AG04450 (cell line): Measurements from ENCODE around the gene HBA1. TPM values are rescaled to one million over a fixed set of nuclear protein-coding genes. Genes with fewer than 3 reads are reported as not detected.
"Not testable (repeated sequence)": the region's sequence is repeated elsewhere in the genome, so short reads cannot be mapped to it uniquely, and the experiment has no call there.

Experiments
- CTCF ChIA-PET: fragments of 300-600, 350-600 bp; formaldehyde crosslinking; extraction: SDS; loops from one replicate; lab custom pipeline; 2022; ENCODE audit warnings: antibody characterized with exemption, inconsistent platforms; lab: Charles Lee
- POLR2A ChIA-PET: fragments of 350-600 bp; formaldehyde crosslinking; extraction: SDS; loops from one replicate; lab custom pipeline; 2021; ENCODE audit warnings: antibody characterized with exemption, inconsistent platforms; lab: Yijun Ruan, JAX
- DNase-seq: peaks from one replicate; pipeline ENCODE4 v3.0.0-alpha.2; 2011; ENCODE audit warnings: low read depth, low spot score
- H3K27ac ChIP-seq: one replicate; pipeline ENCODE4 v1.5.1; 2012; ENCODE audit warnings: low read depth, low read length, control low read depth
- H3K27me3 ChIP-seq: one replicate; pipeline ENCODE4 v1.6.0; 2012; ENCODE audit warnings: low read length; ENCODE audit not compliant: control insufficient read depth, insufficient read depth
- H3K4me3 ChIP-seq: 2 replicates; pipeline ENCODE4 v1.5.1; 2011; ENCODE audit warnings: mild to moderate bottlenecking, low read depth, low read length, control low read depth
- H3K9me3 ChIP-seq: 2 replicates; pipeline ENCODE4 v1.5.1; 2012; ENCODE audit warnings: low read length; ENCODE audit not compliant: control insufficient read depth, insufficient read depth
- polyA plus RNA-seq: library from polyadenylated mRNA; depleted of rRNA; stranded (reverse); fragments of >200 nt; gene quantifications from 2 replicates; pipeline ENCODE4 v1.2.3, GENCODE V29; 2011
- TF ChIP-seq, protein P1 (sequence below): IDR thresholded peaks from 2 replicates; pipeline ENCODE4 v1.5.1; 2011; ENCODE audit warnings: low read depth, low read length, control low read depth, inconsistent platforms

HBA1 gene
- polyA plus RNA-seq, 1 experiment, result not detected

DNA sequence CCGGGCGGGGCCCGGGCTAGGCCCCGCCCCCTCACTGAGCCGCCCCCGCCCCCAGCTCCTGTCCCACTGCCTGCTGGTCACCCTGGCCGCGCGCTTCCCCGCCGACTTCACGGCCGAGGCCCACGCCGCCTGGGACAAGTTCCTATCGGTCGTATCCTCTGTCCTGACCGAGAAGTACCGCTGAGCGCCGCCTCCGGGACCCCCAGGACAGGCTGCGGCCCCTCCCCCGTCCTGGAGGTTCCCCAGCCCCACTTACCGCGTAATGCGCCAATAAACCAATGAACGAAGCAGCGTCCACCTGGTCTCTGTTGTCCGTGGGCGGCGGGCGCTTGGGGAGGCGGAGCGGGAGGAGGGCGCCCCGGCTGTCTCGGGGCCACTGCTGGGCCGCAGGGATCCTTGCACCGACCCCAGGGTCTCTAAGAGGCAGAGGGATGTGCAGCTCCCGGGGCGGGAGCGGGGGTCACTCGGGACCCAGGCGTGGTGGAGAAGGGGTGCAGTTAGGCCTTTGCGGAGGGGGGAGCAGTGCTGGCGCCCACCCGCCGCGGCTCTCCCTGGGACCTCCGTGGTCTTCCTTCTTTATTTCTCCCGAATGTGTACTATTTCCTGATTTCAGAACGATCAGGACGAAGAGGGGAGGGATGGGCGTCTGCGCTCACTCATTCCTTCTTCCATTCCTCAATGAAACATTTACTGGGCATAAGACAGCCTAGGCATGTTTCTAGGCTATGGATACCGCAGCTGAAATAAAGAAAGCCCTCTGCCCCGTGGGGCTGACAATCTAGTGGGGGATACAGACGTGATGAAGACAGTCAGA, 22.1 kb upstream of the HBA1 start:
- H3K27ac ChIP-seq, result no peak overlapping the region
- peaks cover 3% of the 10 kb centered on the region for H3K27me3 ChIP-seq
- TF ChIP-seq, protein P1, sequence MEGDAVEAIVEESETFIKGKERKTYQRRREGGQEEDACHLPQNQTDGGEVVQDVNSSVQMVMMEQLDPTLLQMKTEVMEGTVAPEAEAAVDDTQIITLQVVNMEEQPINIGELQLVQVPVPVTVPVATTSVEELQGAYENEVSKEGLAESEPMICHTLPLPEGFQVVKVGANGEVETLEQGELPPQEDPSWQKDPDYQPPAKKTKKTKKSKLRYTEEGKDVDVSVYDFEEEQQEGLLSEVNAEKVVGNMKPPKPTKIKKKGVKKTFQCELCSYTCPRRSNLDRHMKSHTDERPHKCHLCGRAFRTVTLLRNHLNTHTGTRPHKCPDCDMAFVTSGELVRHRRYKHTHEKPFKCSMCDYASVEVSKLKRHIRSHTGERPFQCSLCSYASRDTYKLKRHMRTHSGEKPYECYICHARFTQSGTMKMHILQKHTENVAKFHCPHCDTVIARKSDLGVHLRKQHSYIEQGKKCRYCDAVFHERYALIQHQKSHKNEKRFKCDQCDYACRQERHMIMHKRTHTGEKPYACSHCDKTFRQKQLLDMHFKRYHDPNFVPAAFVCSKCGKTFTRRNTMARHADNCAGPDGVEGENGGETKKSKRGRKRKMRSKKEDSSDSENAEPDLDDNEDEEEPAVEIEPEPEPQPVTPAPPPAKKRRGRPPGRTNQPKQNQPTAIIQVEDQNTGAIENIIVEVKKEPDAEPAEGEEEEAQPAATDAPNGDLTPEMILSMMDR, result no peak
- CTCF ChIA-PET, result interaction anchor here (1.0 kb wide), 1 partner anchor 47 kb away, joined by 5 read pairs; no protein-coding TSS in a partner anchor
- peaks cover 4% of the 10 kb centered on the region; the same call in 1 of the 2 replicates for H3K9me3 ChIP-seq
- POLR2A ChIA-PET, result no interaction called here
- H3K4me3 ChIP-seq, result peak overlapping the region; percentile 60
- no peak for DNase-seq

GRCh38 chr16:155031-155398, 21.5 kb upstream of the HBA1 start:
- ChIA-PET POLR2A (no interaction called here), CTCF (interaction anchor here (1.0 kb wide), 1 partner anchor 48 kb away, joined by 5 read pairs; no protein-coding TSS in a partner anchor)
- H3K9me3 ChIP-seq, result peaks cover 4% of the 10 kb centered on the region; the same call in 1 of the 2 replicates
- H3K27me3 ChIP-seq, result peaks cover 3% of the 10 kb centered on the region
- no peak overlapping the region for H3K27ac ChIP-seq
- TF ChIP-seq, protein P1, result no peak
- no peak for DNase-seq
- peak overlapping the region; percentile 60 for H3K4me3 ChIP-seq

- Histone ChIP-seq H3K27ac (no peak overlapping the region), H3K4me3 (no peak overlapping the region), H3K27me3 (peaks cover 15% of the 10 kb centered on the region), H3K9me3 (peaks cover 4% of the 10 kb centered on the region; the same call in 1 of the 2 replicates)
- POLR2A ChIA-PET, result no interaction called here
- no peak for DNase-seq
- CTCF ChIA-PET, result no interaction called here
- TF ChIP-seq, protein P1, result no peak
Observed at GRCh38 chr16:159136-159849, 17.2 kb upstream of the HBA1 start.

GRCh38 chr16:160242-160641, 16.2 kb upstream of the HBA1 start:
- H3K4me3 ChIP-seq, CTCF ChIA-PET, DNase-seq, H3K9me3 ChIP-seq, POLR2A ChIA-PET, H3K27ac ChIP-seq: not testable (repeated sequence)
- peaks cover 18% of the 10 kb centered on the region for H3K27me3 ChIP-seq

DNA sequence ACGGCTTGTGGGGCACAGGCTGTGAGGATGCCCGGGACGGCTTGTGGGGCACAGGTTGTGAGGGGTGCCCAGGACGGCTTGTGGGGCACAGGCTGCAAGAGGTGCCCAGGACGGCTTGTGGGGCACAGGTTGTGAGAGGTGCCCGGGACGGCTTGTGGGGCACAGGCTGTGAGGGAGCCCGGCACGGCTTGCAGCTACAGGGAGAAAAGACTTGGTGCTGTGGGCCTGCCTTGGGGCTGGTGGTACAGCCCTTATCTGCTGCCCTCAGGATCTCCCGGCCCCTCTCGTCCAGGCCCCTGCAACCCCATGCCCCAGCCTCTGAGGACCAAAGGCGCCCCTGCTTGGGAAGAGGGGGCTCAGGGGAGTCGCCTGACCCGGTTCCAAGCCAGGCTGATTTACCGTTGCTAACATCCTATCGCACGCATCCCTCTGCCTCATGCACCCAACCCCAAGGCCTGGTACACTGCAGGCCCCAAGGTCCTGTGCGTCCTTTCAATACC, 15.7 kb upstream of the HBA1 start:
- ChIA-PET POLR2A (interaction anchor here (0.5 kb wide), 1 partner anchor 60 kb away, joined by 3 read pairs; no protein-coding TSS in a partner anchor), CTCF (no interaction called here)
- H3K9me3 ChIP-seq, result no peaks in the 10 kb centered on the region; the same call in 1 of the 2 replicates
- no peak overlapping the region for H3K4me3 ChIP-seq
- no peak overlapping the region for H3K27ac ChIP-seq
- no peak for DNase-seq
- TF ChIP-seq, protein P1, result no peak
- H3K27me3 ChIP-seq, result peaks cover 23% of the 10 kb centered on the region
